Cardiac septum (tissue), 1 donor: Measurements from ENCODE around the gene METTL9. TPM values are rescaled to one million over a fixed set of nuclear protein-coding genes. Genes with fewer than 3 reads are reported as not detected.

ENCODE experiments used
- DNase-seq: peaks from one replicate; pipeline ENCODE4 v3.0.0-alpha.2; 2020; ENCODE audit warnings: low spot score
- intact Hi-C: fragments of 100-400 bp; cut with DNase I; formaldehyde crosslinking; loops from one replicate; pipeline ENCODE4 v1.14.0; 2022
- total RNA-seq: library from RNA; stranded (reverse); fragmentation: NEBNext Ultra II Directional; extraction: Animal tissue kit (Norgen Biotek cat#: 25700); gene quantifications from one replicate; pipeline ENCODE4 v1.2.1, GENCODE V29; 2021
- donor health status: DM: no; HTN: no; CAD: no.

METTL9 gene
- total RNA-seq, 1 donor from 2014 or later, result 56.1 TPM

DNA sequence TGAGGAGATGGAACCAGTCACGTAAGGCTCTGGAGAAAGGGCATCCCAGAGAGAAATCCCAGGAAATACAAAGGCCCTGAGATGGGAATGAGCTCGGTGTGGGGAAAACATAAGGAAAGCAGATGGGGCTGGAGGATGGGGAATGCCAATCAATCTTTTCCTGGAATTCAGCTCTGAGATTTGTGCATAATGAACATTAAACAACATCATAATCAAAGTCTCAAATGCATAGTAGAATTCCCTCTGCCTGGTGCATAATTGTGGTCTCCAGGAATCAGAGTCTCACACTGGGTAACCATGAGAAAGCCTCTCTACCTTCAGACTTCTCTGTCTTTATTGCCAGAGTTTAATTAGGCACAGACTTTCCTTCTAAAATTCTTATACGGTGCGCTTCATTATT is 95.2 kb downstream of the METTL9 start:
- DNase-seq, result no peak
- intact Hi-C loops, result no loop called here

- intact Hi-C loops, result no loop called here
- no peak for DNase-seq
Observed at GRCh38 chr16:21697032-21697431, 97.7 kb downstream of the METTL9 start.

GRCh38 chr16:21698169-21699032 is 99.0 kb downstream of the METTL9 start:
- no peak for DNase-seq
- intact Hi-C loops, result no loop called here

DNA sequence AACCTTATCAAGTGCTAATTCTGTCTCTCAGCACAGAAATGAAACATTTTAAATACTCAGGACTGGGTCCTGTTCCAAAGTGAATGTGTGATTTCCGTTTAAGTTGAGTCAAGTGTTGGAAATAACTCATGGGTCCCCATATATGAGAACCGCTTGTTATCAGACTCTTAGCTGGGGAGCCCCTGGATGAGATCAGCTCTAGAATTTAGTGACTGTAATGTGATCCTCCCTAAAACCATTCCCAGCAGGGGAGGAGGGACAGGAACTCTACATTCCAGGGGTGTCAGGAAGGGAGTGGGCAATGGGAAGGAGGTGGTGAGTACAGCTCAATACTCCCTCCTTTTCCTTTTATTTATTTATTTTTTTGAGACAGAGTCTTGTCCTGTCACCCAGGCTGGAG is 101.9 kb downstream of the METTL9 start:
- no peak for DNase-seq
- intact Hi-C loops, result no loop called here

DNA sequence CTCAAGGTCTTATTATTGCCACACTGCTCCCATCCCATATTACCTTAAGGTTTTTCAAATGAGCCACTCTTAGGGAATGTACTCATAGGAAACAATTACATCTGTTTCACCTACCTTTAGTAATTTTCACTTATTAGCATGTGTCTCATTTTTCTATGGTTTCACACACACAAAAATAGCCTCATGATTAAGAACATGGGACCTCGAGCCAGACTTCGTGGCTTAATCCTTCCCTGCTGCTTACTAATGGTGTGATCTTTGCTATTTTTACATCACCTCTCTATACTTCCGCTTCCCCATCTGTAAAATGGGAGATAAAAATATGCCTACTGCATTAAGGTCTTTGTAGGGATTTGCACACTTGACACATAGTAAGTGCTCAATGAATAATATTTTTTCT is 102.9 kb downstream of the METTL9 start:
- intact Hi-C loops, result no loop called here

GRCh38 chr16:21703156-21703555 is 103.8 kb downstream of the METTL9 start:
- DNase-seq, result no peak
- intact Hi-C loops, result no loop called here

More for the DNA sequence above, 102.9 kb downstream of the METTL9 start:
- no peak for DNase-seq

GRCh38 chr16:21703589-21704174 is 104.3 kb downstream of the METTL9 start:
- DNase-seq, result no peak
- intact Hi-C loops, result no loop called here

DNA sequence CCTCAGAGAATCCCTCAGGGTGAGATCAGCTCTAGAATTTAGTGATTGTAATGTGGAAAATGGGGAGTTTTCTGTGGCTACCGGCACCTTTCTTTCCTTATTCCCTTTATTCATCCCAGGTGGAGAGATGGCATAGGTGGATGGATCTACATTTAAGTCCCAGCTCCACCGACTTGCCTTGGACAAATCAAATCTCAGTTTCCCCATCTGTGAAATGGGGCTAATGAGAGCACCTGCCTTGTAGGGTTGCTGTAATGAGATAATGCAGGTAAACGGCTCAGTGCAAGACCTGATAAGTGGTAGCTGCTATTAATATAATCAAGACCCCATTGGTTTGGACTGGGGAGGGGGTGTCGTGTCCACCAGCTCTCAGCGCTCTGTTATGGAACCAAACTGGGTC is 104.9 kb downstream of the METTL9 start:
- intact Hi-C loops, result no loop called here

DNA sequence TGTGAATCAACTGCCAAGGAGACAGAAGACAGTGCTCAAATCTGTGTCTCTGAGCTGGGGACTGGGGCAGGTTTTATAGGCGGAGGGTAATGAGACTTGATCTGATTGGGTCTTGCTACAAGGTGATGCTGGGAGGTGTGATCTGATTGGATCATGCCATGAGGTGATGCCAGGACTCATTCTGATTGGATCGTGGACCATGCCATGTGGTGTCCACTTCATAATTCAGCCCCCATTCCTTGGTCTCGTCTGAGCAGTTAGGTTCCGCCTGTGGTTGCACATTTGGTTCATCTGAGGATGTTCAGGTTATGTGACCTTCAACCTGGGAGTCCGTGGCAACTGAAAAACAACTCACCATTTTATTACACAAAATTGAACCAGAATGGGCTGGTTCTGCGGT is 105.4 kb downstream of the METTL9 start:
- intact Hi-C loops, result loop anchor here (5.0 kb wide), 1 partner anchor 127 kb away; no protein-coding TSS in a partner anchor
- DNase-seq, result no peak

More for the DNA sequence above, 104.9 kb downstream of the METTL9 start:
- DNase-seq, result no peak

Other genes starting within 250 kb of the METTL9 start
- gene IGSF6, start 53.0 kb downstream of the METTL9 start, total RNA-seq, result 2.3 TPM
- 0.11 TPM for gene OTOA, start 64.4 kb downstream of the METTL9 start, total RNA-seq